Lung (tissue), 12 donors: ENCODE measurements around the gene SUSD2. TPM values are rescaled to one million over a fixed set of nuclear protein-coding genes. Genes with fewer than 3 reads are reported as not detected.

Experiments
- ATAC-seq: fragments of 200-7000 bp; cut with Tn5 transposase; one replicate; pipeline ENCODE4 v1.9.1; 2020; ENCODE audit warnings: moderate number of reproducible peaks; ENCODE audit not compliant: insufficient read depth, low FRiP score
- DNase-seq, 3 donors: peaks; one replicate each; pipeline ENCODE4 v3.0.0-alpha.2; 2013 to 2017
- H3K27ac ChIP-seq, 2 donors: one replicate each; pipeline ENCODE4 v1.5.1; 2013; ENCODE audit warnings: mild to moderate bottlenecking in 2 of 2, moderate library complexity in 2 of 2, control low read depth in 1 of 2, inconsistent platforms in 1 of 2, low read depth in 1 of 2, low read length in 1 of 2
- H3K27me3 ChIP-seq, 3 donors: one replicate each; pipeline ENCODE4 v1.5.1; 2013; ENCODE audit warnings: low read length in 2 of 3; ENCODE audit not compliant: control insufficient read depth in 3 of 3, insufficient read depth in 3 of 3
- H3K36me3 ChIP-seq, 4 donors: one replicate each; pipeline ENCODE4 v1.5.1; 2013; ENCODE audit warnings: low read length in 4 of 4, mild to moderate bottlenecking in 1 of 4, moderate library complexity in 1 of 4; ENCODE audit not compliant: control insufficient read depth in 4 of 4, insufficient read depth in 4 of 4
- H3K4me1 ChIP-seq, 5 donors: one replicate each; pipeline ENCODE4 v1.5.1; 2013; ENCODE audit warnings: low read length in 5 of 5, mild to moderate bottlenecking in 2 of 5, moderate library complexity in 1 of 5; ENCODE audit not compliant: control insufficient read depth in 5 of 5, insufficient read depth in 5 of 5
- H3K4me3 ChIP-seq: one replicate; pipeline ENCODE4 v1.5.1; 2013; ENCODE audit warnings: mild to moderate bottlenecking, control low read depth, moderate library complexity
- H3K9ac ChIP-seq, 2 donors: one replicate each; pipeline ENCODE4 v1.5.1; 2013; ENCODE audit warnings: low read length in 2 of 2, control low read depth in 1 of 2; ENCODE audit not compliant: insufficient read depth in 1 of 2
- H3K9me3 ChIP-seq, 4 donors: one replicate each; pipeline ENCODE4 v1.5.1; 2013; ENCODE audit warnings: low read length in 3 of 4, mild to moderate bottlenecking in 1 of 4, moderate library complexity in 1 of 4; ENCODE audit not compliant: control insufficient read depth in 4 of 4, insufficient read depth in 3 of 4
- WGBS, 2 donors: extraction: QIAGEN DNeasy Blood & Tissue Kit; methylation state at CpG; one replicate each; pipeline ENCODE4 v1.1.7; 2013; 5-methylcytosine and 5-hydroxymethylcytosine counted together
- polyA plus RNA-seq, 2 donors: library from polyadenylated mRNA; stranded (reverse); fragments of 200-250 nt; gene quantifications; one replicate each; pipeline ENCODE4 v1.2.1, GENCODE V29; 2013
- total RNA-seq, 2 donors: library from RNA; depleted of rRNA in 1 of 2; stranded (reverse); fragments of >200 nt in 1 of 2; gene quantifications; one replicate each; pipeline ENCODE4 v1.2.1, GENCODE V29; 2014 to 2021
- TF ChIP-seq, protein P1 (sequence below): IDR thresholded peaks from 2 replicates; pipeline ENCODE4 v1.5.1; 2012; ENCODE audit warnings: mild to moderate bottlenecking; ENCODE audit errors: control extremely low read depth, extremely low read depth
- donor health status: control.
- donor health status: control.
- donor health status: Bipolar disorder and iron deficiency.
- donor health status: healthy.
- donor health status: DM: yes; HTN: yes; CAD: no.

SUSD2 gene
- total and polyA plus RNA-seq, 4 donors: 15.9 to 192 (median 49.7) TPM

DNA sequence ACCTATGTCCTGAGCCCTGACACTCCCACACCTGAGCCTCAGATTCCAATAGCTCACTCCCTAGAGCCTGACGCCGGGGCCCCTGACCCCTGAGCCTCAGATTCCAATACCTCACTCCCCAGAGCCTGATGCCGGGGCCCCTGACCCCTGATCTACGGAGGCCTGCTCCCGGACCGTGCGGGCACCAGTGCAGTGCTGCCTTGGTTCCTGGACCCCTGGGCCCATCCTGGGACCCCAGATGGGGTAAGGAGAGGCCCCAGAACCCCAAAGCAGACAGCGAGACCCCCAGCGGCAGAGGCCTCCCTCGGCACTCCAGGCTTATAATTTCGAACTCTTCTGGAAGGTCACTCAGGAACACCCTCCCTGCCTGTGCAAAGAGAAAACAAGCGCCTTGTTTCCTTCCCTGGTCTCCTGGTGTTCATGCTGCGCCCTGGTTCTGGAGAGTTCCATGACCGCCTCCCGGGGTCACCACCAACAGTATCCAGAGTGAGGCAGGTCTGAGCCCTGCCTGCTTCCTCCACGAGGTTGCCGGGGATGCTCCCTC is 7.5 kb downstream of the SUSD2 start:
- Histone ChIP-seq H3K9ac (no peak overlapping the region), H3K27me3 (no peaks in the 10 kb centered on the region), H3K4me1 (peaks cover 0 to 14% (median 5%) of the 10 kb centered on the region in 5 donors), H3K27ac (peak overlapping the region in 1 of 2 donors; percentile 61), H3K36me3 (peaks cover 0 to 14% (median 0%) of the 10 kb centered on the region in 4 donors), H3K4me3 (no peak overlapping the region), H3K9me3 (no peaks in the 10 kb centered on the region)
- ATAC-seq: no peak
- WGBS, 2 donors: 74 to 85% methylated on average over 17 of the region's 17 CpGs
- DNase-seq: no peak
- TF ChIP-seq, protein P1, sequence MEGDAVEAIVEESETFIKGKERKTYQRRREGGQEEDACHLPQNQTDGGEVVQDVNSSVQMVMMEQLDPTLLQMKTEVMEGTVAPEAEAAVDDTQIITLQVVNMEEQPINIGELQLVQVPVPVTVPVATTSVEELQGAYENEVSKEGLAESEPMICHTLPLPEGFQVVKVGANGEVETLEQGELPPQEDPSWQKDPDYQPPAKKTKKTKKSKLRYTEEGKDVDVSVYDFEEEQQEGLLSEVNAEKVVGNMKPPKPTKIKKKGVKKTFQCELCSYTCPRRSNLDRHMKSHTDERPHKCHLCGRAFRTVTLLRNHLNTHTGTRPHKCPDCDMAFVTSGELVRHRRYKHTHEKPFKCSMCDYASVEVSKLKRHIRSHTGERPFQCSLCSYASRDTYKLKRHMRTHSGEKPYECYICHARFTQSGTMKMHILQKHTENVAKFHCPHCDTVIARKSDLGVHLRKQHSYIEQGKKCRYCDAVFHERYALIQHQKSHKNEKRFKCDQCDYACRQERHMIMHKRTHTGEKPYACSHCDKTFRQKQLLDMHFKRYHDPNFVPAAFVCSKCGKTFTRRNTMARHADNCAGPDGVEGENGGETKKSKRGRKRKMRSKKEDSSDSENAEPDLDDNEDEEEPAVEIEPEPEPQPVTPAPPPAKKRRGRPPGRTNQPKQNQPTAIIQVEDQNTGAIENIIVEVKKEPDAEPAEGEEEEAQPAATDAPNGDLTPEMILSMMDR: no peak

DNA sequence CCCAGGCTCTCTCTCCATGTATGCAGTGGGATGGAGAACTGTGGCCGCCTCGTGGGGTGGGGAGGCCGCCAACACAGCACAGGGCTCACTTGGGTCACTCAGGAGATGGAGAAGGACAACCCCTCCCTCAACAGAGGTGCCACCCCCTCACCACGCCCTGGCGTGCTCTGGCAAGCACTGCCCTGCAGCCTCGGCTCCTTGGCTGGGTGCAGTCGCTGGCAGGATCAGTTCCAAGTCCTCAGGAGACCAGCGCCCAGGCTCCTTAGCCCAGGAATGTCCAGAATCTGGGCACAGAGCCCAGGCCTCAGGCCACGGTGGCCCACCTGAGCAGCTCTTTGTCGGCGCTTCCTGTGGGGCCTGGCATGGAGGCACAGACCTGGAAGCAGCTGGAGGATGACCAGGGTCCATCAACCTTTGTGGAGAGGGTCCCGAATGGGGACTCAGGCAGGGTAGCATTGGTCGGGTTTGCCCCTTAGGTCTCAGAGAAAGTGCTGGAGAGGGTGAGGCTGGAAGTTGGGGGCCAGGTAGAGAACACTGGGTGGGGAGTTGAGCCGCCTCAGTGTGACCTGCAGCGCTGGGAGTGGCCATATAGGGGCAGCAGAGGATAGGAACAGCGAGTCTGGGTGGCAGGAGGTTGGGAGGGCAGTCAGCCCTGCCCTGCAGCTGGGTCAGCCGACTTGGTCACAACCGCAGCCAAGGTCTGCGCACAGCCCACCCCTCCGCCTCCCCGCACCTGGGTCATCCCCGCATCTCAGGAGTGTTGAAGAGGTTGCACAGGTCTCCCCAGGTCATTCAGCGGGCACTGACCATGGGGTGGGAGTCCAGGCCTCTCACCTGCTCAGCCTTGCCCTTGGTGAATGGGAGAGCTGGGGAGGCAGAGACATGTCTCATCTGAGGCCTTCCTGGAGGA is 8.2 kb downstream of the SUSD2 start:
- H3K4me3 ChIP-seq: no peak overlapping the region
- TF ChIP-seq, protein P1: peak; percentile 93
- ATAC-seq (peak; percentile 87), DNase-seq (peak; percentile 70 to 72 (median 71))
- peaks cover 0 to 14% (median 5%) of the 10 kb centered on the region in 5 donors for H3K4me1 ChIP-seq
- no peaks in the 10 kb centered on the region for H3K27me3 ChIP-seq
- peak overlapping the region in 1 of 2 donors; percentile 61 for H3K27ac ChIP-seq
- H3K9ac ChIP-seq: no peak overlapping the region
- H3K36me3 ChIP-seq: peaks cover 0 to 14% (median 0%) of the 10 kb centered on the region in 4 donors
- H3K9me3 ChIP-seq: no peaks in the 10 kb centered on the region
- WGBS, 2 donors: 37 to 45% methylated on average over 23 of the region's 23 CpGs

GRCh38 chr22:24190159-24190540 is 8.9 kb downstream of the SUSD2 start:
- 81 to 90% methylated on average over 14 of the region's 14 CpGs for WGBS, 2 donors
- TF ChIP-seq, protein P1: no peak
- Histone ChIP-seq H3K27ac (peak overlapping the region in 1 of 2 donors; percentile 61), H3K9me3 (no peaks in the 10 kb centered on the region), H3K36me3 (peaks cover 0 to 14% (median 0%) of the 10 kb centered on the region in 4 donors), H3K9ac (no peak overlapping the region), H3K4me3 (no peak overlapping the region), H3K4me1 (peaks cover 0 to 14% (median 5%) of the 10 kb centered on the region in 5 donors), H3K27me3 (no peaks in the 10 kb centered on the region)
- DNase-seq (no peak), ATAC-seq (no peak)
